ENCODE measurements around the gene MTOR. TPM values are rescaled to one million over a fixed set of nuclear protein-coding genes. Genes with fewer than 3 reads are reported as not detected.

Gene MTOR
- total and polyA plus RNA-seq, 2 of the 8 experiments (the other 6 are each of a cell fraction or from before 2014, with no cell fraction given): 44.2 to 76.8 TPM

DNA sequence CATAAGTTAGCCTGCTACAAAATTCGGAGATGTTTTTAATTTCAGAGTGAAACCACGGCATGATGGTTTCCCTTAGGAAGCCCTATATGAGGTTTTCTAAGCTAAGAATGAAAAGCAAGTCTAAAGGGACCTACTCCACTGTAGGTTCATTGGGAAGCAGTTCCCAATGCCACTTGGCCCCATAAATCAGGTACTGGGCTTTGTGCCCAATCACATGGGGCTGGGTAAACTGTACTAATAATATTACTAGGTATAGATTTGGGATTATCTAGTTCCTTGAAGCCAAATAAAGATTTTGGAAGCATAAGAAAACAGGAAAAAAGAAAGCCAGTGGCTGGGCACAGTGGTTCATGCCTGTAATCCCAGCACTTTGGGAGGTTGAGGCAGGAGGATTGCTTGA is 92.2 kb downstream of the MTOR start:
- no peak overlapping the region for H4K8ac ChIP-seq (ENCODE audit: extremely low read depth, insufficient read depth, low read length)
- H3K27me3 ChIP-seq (replicated peaks in 1 of 4; ENCODE audit: control insufficient read depth in 3 of 4, extremely low read depth in 1 of 4, insufficient read depth in 3 of 4, low read length in 3 of 4): no peaks in the 10 kb centered on the region
- H4K20me1 ChIP-seq (replicated peaks in 1 of 2; ENCODE audit: control insufficient read depth in 1 of 2, insufficient read depth in 2 of 2, low read length in 2 of 2): no peaks in the 10 kb centered on the region
- H2AK5ac ChIP-seq (ENCODE audit: low read depth, low read length): no peak overlapping the region
- no peak overlapping the region for H2BK120ac ChIP-seq (replicated peaks; ENCODE audit: low read depth, low read length)
- no peak for TF ChIP-seq SAP30 (IDR thresholded peaks at IDR 0.05; ENCODE audit: insufficient read depth, insufficient replicate concordance, low read length)
- TF ChIP-seq, protein P1, sequence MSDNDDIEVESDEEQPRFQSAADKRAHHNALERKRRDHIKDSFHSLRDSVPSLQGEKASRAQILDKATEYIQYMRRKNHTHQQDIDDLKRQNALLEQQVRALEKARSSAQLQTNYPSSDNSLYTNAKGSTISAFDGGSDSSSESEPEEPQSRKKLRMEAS (IDR thresholded peaks at IDR 0.05): no peak
- no peak for TF ChIP-seq SIX5 (IDR thresholded peaks at IDR 0.05; ENCODE audit: low read depth, low read length)
- TF ChIP-seq KDM5A (IDR thresholded peaks at IDR 0.05; ENCODE audit: low read length): no peak
- TF ChIP-seq NRF1 (IDR thresholded peaks at IDR 0.05; ENCODE audit: low read depth, low read length): no peak
- no peak for TF ChIP-seq ATF2 (IDR thresholded peaks at IDR 0.05; ENCODE audit: low read length)
- TF ChIP-seq EP300 (IDR thresholded peaks at IDR 0.05; ENCODE audit: borderline replicate concordance in 1 of 2, low read depth in 2 of 2, low read length in 2 of 2): no peak
- TF ChIP-seq CBX8 (IDR thresholded peaks at IDR 0.05; ENCODE audit: borderline replicate concordance, low read depth, low read length): no peak
- H3K4ac ChIP-seq (replicated peaks; ENCODE audit: insufficient read length, low read depth, low read length): no peak overlapping the region
- no peak overlapping the region for H3K4me3 ChIP-seq (ENCODE audit: extremely low read depth in 1 of 4, insufficient read depth in 2 of 4, low read depth in 3 of 4, low read length in 4 of 4)
- H3K4me2 ChIP-seq (ENCODE audit: insufficient read depth in 1 of 2, low read depth in 2 of 2, low read length in 2 of 2): no peak overlapping the region
- no peak overlapping the region for H3K23ac ChIP-seq (ENCODE audit: insufficient read length)
- no peak overlapping the region for H2BK15ac ChIP-seq (ENCODE audit: low read length)
- POLR2A ChIA-PET (ENCODE audit: partially characterized antibody): interaction anchor here (1.5 to 1.7 kb wide), 2 partner anchors 8 to 9 kb away, joined by 3 to 5 read pairs; no protein-coding TSS in a partner anchor
- no peaks in the 10 kb centered on the region for H3K79me2 ChIP-seq (ENCODE audit: control insufficient read depth in 1 of 2, insufficient read depth in 2 of 2, low read length in 2 of 2)
- peaks cover 0 to 9% (median 2%) of the 10 kb centered on the region in 4 experiments; a peak in 4 of 8 replicates for H3K36me3 ChIP-seq (ENCODE audit: control insufficient read depth in 2 of 4, insufficient read depth in 4 of 4, low read length in 3 of 4)
- no peak overlapping the region for H3K27ac ChIP-seq (ENCODE audit: low read depth, low read length)
- no peak overlapping the region for H3K56ac ChIP-seq (replicated peaks; ENCODE audit: insufficient read length, low read depth, low read length)
- no peak overlapping the region for H3K18ac ChIP-seq (ENCODE audit: extremely low read depth, low read length)
- no peak overlapping the region for H2BK5ac ChIP-seq (ENCODE audit: low read depth, low read length)
- H2AFZ ChIP-seq (ENCODE audit: low read length): no peak overlapping the region
- H3K4me1 ChIP-seq (replicated peaks in 1 of 4; ENCODE audit: control insufficient read depth in 3 of 4, insufficient read depth in 4 of 4, low read length in 3 of 4): no peaks in the 10 kb centered on the region
- H2BK20ac ChIP-seq (ENCODE audit: low read length): no peak overlapping the region
- H3K23me2 ChIP-seq (ENCODE audit: low read depth, low read length): no peaks in the 10 kb centered on the region
- no peak overlapping the region for H3K14ac ChIP-seq (ENCODE audit: insufficient read length)
- no peak overlapping the region for H2BK12ac ChIP-seq (ENCODE audit: low read depth, low read length)
- no peaks in the 10 kb centered on the region for H3K9me3 ChIP-seq (ENCODE audit: insufficient read depth in 2 of 2, low read depth in 1 of 2, low read length in 1 of 2)
- no peak overlapping the region for H4K5ac ChIP-seq (ENCODE audit: insufficient read length, low read depth, low read length)
- WGBS, 2 experiments (ENCODE audit: extremely low coverage in 1 of 2, insufficient coverage in 1 of 2, insufficient read length in 1 of 2, insufficient replicate concordance in 2 of 2, low coverage in 1 of 2, low lambda C conversion rate in 2 of 2, missing lambda C conversion rate in 1 of 2): 81% methylated on average over 2 of the region's 2 CpGs; no CpG with 5 or more reads in 1 of the 2 experiments
- H3K79me1 ChIP-seq (ENCODE audit: low read depth, low read length): no peaks in the 10 kb centered on the region; the same call in 1 of the 2 replicates
- FAIRE-seq (no peak), DNase-seq (ENCODE audit: low read depth in 1 of 2, low spot score in 2 of 2) (no peak)
- no peak overlapping the region for H3K9ac ChIP-seq (replicated peaks in 1 of 4; ENCODE audit: extremely low read depth in 1 of 4, low read depth in 3 of 4, low read length in 3 of 4)
- no peak overlapping the region for H4K91ac ChIP-seq (replicated peaks; ENCODE audit: insufficient read length, low read length)
- CTCF ChIA-PET (ENCODE audit: partially characterized antibody): interaction anchor here (0.6 to 1.5 kb wide), 2 partner anchors 11 to 138 kb away, joined by 3 to 4 read pairs; no protein-coding TSS in a partner anchor

Measured in H1 (cell line).